Hindlimb muscle (tissue), 1 donor: ENCODE data around the gene BPI. TPM values are rescaled to one million over a fixed set of nuclear protein-coding genes. Genes with fewer than 3 reads are reported as not detected.
"Not testable (repeated sequence)": the region's sequence is repeated elsewhere in the genome, so short reads cannot be mapped to it uniquely, and the experiment has no call there.

Experiments
- DNase-seq: peaks from one replicate; pipeline ENCODE4 v3.0.0-alpha.2; 2013
- polyA plus RNA-seq: library from polyadenylated mRNA; unstranded; fragments of 120-200 nt; gene quantifications from one replicate; pipeline ENCODE4 v1.2.1, GENCODE V29; 2013; ENCODE audit not compliant: insufficient read length

The BPI gene
- 0.52 TPM for polyA plus RNA-seq

- peak; percentile 32 for DNase-seq
These were observed at the start of gene BPI for GRCh38 chr20:38303908-38304379. Gene BPI, plus strand, starts transcription at chr20:38304156. Its CDS starts 68 bp downstream, at chr20:38304224.

DNA sequence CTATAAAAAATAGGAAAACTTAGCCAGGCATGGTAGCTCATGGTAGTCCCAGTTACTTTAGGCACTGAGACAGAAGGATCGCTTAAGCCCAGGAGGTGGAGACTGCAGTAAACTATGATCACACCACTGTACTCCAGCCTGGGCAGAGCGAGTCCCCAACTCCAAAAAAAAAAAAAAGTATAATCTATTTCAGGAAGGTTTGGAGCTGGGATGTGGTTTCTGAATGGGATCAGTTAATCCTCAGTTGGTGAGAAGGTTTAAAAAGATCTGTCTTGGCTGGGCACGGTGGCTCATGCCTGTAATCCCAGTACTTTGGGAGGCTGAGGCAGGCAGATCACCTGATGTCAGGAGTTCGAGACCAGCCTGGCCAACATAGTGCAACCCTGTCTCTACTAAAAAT lies 49.3 kb upstream of the BPI start:
- DNase-seq: not testable (repeated sequence)

GRCh38 chr20:38255393-38255792 lies 48.6 kb upstream of the BPI start:
- peak; percentile 67 for DNase-seq

DNA sequence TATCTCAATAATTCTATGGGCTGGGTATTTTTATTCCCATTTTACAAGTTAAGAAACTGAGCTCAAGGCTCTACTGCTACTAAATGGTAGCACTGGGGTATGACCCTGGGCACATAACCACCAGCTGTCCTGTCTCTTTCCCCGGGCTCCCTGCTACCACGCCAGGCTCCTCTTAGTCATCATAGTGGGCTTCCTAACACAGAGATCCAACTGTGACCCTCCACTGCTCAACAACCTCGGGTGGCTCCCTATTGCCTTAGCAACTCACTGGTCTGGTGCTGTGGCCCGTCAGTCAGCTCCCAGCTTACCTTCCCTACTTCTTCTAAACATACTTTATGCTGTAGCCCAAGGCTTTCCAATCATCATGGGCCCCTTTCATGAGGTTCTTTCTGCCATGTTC lies 47.9 kb upstream of the BPI start:
- no peak for DNase-seq

DNA sequence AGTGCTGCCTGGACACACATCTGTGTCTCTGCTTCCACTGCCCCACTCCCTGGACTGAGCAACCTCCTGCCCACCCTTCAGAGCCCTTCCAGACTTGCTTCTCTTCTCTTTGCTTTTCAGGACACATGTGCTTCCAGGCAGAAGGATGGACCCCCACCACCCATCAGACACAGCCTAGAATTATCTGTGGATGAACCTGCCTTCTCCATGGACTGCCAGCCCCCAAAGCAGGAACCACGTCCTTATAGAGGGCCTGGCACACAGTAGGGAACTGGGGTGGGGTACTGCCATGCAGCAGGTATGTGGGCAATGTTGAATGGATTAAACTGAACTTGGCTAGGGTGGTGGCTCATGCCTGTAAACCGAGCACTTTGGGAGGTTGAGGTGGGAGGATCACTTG lies 47.0 kb upstream of the BPI start:
- DNase-seq: no peak

DNA sequence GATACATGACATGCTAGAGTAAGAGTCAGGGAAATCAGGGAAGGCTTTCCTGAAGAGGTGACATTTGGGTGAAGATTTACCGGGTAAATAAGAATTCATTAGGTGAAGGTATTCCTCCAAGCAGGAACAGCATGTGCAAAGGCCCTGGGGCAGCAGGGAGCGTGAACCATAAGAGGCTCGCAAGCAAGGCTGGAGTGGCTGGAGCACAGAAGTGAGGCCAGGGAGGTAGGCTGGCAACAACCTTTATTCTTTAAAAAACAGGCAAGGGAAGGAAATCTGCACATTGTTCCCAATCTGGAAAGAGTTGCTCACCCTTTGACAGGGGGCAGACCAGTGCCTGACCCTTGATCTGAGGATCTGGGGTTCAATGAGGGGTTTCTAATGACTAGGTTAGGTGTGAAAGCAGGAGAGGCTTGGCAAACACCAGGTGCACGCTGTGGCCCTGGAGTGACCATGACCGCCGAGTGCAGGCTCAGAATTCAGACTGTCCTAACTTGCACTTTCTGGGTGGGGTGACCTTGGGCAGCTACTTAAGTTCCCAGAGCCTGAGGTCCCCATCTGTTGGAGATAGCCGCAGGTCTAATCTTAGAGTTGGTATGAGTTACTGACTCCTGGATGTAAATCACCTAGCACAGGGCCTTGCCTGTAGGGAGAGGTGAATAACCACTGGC lies 45.3 kb upstream of the BPI start:
- DNase-seq: no peak

- DNase-seq: no peak
These were observed 44.0 kb upstream of the BPI start for GRCh38 chr20:38260025-38260377.

GRCh38 chr20:38260378-38261053 lies 43.4 kb upstream of the BPI start, which contains the start of gene KIAA1755:
Gene KIAA1755, minus strand, starts transcription at chr20:38260735. Its CDS starts 235 bp downstream, at chr20:38260500.
- no peak for DNase-seq

DNA sequence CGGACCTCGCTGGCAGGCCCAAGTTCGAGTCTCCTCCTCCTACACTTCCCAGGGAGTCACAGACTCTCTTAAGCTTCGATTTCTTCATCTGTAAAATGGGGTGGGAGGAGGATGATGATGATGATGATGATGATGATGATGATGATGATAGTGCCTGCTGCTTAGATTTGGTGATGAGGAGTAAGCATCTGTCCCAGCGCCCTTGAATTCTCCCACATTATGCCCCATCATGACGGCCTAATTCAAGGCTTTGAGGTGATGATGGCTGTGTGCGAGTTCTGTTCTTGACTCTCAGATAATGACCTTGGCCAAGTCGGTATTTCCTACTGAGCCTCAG lies 42.9 kb upstream of the BPI start:
- DNase-seq: no peak

DNA sequence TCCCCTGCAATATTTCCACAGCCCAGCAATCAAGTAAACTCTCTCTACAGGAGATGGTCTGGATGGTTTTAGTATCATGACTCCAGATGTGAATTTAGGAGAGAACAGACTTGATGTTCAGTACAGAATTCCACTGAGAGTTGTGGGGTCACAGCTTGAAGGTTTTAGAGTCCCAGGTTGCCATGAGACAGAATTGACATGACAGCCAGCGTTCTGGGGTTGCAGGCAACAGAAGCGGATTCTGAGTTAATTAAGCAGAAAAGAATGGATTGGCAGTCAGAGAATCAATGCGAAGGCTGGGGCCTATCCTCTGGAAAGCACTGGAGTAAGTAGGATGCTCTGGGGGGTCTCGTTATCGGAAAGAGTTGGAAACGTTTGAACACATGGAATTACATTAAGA lies 41.0 kb upstream of the BPI start:
- DNase-seq: no peak

- DNase-seq: no peak
These were observed 37.5 kb upstream of the BPI start for GRCh38 chr20:38266426-38266825.

- DNase-seq: no peak
These were observed 36.7 kb upstream of the BPI start for GRCh38 chr20:38267296-38267695.

DNA sequence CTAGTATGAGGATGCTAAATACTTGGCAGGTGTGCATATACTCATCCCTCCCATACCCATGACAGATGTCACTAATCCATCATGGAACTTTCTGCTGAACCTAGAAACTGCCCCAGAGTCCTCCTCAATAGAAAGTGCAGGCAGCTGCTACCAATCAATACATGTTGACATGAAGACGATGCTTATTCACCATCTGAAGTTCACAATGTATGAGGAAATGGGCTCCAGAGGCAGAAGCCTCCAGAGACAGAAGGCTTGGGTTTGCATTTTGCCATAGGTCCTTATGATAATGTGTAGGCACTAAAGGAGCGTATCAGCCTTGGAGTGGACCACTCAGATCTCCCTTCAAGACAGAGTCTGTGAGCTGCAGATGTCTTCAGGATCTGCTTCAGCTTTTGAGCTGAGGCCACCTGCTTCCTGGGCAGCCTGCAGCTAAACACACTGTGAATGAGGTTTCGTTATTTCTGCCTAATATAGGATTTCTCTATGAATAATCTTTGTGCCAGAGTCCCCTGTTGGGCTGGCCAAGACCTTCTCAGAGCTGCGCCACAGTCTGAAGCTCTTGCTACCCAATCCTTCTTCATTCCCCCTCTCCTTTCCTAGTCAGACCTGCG lies 35.9 kb upstream of the BPI start:
- DNase-seq: no peak

GRCh38 chr20:38269040-38269439 lies 34.9 kb upstream of the BPI start:
- DNase-seq: no peak

DNA sequence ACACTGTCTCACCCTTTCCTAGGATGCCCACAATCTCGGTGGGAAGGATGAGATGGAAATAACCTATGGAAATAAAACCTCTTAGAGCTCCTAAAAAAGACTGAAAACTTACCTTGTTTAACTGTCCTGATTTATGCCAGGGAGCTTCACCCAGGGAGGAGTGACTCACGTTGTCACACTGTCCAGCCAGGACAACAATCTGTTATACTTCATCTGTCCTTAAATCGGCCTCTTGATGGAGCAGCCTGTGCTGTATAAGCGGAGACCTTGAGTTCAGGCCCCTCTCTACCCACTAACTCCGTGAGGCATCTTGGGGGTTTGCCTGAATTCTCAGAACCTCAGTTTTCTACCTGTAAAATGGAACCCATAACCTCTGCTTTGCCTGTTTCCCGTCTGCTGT lies 34.2 kb upstream of the BPI start:
- DNase-seq: no peak

- DNase-seq: peak; percentile 78
These were observed 32.9 kb upstream of the BPI start for GRCh38 chr20:38270869-38271605.

DNA sequence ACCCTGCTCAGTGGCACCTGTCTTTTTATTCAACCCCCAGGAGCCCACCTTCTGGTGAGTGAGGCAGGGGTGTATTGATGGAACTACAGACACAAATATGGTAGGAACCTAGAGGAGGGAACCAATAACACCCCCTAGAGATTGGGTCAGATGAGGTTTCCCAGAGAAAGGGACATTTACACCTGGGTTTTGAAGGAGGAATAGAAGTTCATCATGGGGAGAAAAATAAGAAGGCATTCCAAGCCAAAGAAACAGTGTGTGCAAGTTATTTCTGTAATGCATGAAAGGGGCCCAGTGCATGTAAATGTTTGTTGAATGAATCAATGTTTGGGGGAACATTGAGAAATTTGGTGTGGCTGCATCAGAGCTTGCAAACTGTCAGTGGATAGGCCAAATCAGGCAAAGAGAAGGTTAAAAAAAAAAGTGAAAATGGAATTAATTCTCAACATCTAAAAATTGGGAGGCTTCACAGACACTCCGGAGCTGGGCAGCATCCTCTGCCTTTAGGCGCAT lies 32.3 kb upstream of the BPI start:
- DNase-seq: no peak

GRCh38 chr20:38272398-38272797 lies 31.6 kb upstream of the BPI start:
- DNase-seq: no peak

DNA sequence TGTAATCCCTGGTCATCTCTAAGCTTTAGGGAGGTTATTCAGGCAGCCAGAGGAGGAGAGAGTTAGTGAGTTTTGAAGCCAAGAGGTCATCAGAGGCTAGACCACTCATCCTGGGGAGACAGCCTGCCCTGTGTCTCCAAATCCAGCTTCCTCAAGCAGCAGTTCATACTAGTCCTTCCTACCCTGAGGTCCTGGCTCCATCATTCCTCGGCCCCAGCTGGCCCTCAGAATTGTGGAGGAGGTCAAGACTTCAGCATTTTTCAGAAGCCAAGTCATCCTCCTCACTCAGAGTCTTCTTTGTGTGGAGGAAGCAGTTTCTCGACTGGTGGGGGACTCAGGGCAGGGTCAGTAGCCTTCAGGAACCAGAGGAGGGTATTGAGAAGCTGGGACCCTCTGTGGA lies 31.0 kb upstream of the BPI start:
- DNase-seq: no peak

- no peak for DNase-seq
These were observed 28.0 kb upstream of the BPI start for GRCh38 chr20:38275815-38276550.

GRCh38 chr20:38277285-38277684 lies 26.7 kb upstream of the BPI start:
- no peak for DNase-seq

DNA sequence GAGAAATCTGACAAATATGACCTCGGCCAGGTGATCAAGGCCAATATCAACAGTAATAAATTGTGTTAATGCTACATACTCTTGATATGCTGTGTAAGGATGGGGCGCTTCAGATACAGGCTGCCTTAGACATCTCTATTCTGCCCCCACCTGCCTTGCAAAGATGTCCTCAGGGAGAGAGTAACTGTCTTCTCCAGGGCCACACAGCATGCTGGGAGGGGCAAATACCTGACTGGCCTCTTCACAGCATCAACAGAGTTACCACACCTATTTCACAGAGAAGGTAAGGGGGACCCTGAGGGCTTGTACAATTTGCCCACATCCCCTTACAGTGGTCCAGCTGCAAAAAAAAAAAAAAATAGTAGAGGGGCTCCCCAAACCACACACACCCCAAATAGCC lies 26.3 kb upstream of the BPI start:
- DNase-seq: no peak
